Measurements from ENCODE around the gene FCN1.

FCN1 gene

DNA sequence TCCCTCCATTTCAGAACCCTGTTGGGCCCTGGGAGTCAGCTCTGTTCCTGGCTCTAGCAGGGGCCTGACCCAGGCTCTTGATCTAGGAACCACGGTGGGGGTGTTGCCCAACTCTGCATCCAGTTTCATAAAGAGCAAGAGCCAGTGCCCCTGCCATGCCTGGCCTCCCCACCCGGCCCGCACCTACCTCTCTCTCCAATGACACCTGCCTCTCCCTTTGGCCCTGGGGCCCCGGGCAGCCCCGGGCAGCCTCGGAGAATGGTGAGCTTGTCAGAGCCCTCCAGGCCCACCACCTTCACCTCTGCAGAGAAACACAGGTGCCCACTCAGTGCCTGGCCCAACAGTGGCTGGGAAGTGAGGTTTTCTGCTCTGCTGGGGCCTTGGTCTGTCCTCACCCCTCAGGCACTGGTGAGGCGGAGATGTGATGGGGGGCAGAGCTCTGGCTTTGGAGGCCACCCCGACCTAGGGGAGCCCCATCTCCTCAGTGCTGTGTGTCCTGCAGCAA lies 1.5 kb downstream of the FCN1 start:
- DNase-seq, result no peak
- H3K27ac Mint-ChIP-seq, result no peak overlapping the region
- H3K36me3 Mint-ChIP-seq (ENCODE audit: low read depth), result peaks cover 9% of the 10 kb centered on the region
- TF ChIP-seq, protein P1, sequence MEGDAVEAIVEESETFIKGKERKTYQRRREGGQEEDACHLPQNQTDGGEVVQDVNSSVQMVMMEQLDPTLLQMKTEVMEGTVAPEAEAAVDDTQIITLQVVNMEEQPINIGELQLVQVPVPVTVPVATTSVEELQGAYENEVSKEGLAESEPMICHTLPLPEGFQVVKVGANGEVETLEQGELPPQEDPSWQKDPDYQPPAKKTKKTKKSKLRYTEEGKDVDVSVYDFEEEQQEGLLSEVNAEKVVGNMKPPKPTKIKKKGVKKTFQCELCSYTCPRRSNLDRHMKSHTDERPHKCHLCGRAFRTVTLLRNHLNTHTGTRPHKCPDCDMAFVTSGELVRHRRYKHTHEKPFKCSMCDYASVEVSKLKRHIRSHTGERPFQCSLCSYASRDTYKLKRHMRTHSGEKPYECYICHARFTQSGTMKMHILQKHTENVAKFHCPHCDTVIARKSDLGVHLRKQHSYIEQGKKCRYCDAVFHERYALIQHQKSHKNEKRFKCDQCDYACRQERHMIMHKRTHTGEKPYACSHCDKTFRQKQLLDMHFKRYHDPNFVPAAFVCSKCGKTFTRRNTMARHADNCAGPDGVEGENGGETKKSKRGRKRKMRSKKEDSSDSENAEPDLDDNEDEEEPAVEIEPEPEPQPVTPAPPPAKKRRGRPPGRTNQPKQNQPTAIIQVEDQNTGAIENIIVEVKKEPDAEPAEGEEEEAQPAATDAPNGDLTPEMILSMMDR (IDR thresholded peaks at IDR 0.05), result no peak
- peaks cover 18% of the 10 kb centered on the region for H3K9me3 Mint-ChIP-seq
- H3K4me1 Mint-ChIP-seq, result peaks cover 8% of the 10 kb centered on the region
- H3K4me3 Mint-ChIP-seq, result no peak overlapping the region
- peaks cover 10% of the 10 kb centered on the region for H3K27me3 Mint-ChIP-seq (ENCODE audit: low read depth, poor library complexity)

DNA sequence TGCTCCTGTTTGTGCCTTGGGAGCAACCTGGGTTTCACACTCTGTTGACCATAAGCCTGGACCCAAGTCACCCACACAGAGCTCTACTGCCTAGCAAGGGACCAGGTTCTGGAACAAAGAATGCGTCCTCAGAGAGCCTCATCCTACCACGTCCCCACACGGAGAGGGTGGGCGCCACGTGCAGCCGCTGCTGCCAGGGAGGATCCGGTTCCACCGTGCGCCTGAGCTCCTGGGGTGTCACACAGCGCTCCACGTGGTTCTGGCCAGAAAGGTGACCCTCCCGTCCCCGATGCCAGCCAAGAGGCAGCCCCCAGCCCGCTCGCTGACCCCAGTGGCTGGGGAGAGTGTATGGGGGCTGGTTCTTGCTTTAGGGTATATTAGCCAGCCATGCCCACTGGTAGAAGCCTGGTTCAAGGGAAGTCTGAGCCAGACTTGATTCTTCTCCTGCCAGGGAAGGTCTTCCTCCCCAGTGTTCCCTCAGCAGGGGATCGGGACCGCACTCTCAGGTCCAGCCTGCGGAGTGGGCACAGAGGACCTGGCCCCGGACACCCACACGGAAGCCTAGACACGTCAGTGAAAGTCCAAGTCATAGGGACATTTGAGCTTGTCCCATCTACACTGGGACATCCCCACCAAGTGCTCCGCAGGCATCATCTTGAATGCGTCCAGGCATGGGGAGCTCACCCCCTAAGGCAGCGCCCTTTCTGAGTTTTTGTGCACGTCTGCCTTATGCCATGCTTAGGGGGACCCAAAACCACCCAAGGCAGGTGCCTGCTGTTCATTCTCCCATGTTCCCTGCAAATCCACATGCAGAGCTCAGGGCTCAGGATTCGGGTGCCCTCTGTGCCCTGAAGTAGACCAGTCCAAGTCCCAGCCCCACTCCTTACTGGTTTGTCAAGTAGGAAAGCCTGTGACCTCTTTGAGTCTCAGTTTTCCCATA lies 2.4 kb downstream of the FCN1 start:
- H3K36me3 Mint-ChIP-seq (ENCODE audit: low read depth), result peaks cover 9% of the 10 kb centered on the region
- H3K27ac Mint-ChIP-seq, result no peak overlapping the region
- peaks cover 18% of the 10 kb centered on the region for H3K9me3 Mint-ChIP-seq
- DNase-seq, result no peak
- TF ChIP-seq, protein P1 (IDR thresholded peaks at IDR 0.05), result no peak
- peaks cover 15% of the 10 kb centered on the region for H3K4me1 Mint-ChIP-seq
- H3K27me3 Mint-ChIP-seq (ENCODE audit: low read depth, poor library complexity), result peaks cover 13% of the 10 kb centered on the region
- no peak overlapping the region for H3K4me3 Mint-ChIP-seq

DNA sequence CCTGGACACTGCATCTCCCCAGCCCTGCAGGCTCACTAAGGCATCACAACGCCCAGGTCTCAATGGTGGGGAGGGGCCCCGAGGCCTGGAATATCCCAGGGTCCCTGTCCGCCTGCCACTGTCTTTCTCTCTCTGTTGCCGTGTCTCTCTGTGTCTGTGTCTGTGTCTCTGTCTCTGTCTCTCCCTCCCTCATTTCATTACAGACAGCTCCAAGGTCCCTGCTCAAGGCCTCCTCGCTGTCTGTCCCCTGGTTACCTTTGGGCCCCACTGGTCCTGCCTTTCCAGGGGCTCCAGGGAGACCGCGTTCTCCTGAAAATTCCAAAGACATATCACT lies 3.2 kb downstream of the FCN1 start:
- H3K36me3 Mint-ChIP-seq (ENCODE audit: low read depth), result peaks cover 5% of the 10 kb centered on the region
- peaks cover 20% of the 10 kb centered on the region for H3K4me1 Mint-ChIP-seq
- H3K4me3 Mint-ChIP-seq, result no peak overlapping the region
- DNase-seq, result no peak
- H3K27me3 Mint-ChIP-seq (ENCODE audit: low read depth, poor library complexity), result peaks cover 20% of the 10 kb centered on the region
- H3K9me3 Mint-ChIP-seq, result peaks cover 12% of the 10 kb centered on the region
- peak overlapping the region; percentile 62 for H3K27ac Mint-ChIP-seq
- TF ChIP-seq, protein P1 (IDR thresholded peaks at IDR 0.05), result no peak

DNA sequence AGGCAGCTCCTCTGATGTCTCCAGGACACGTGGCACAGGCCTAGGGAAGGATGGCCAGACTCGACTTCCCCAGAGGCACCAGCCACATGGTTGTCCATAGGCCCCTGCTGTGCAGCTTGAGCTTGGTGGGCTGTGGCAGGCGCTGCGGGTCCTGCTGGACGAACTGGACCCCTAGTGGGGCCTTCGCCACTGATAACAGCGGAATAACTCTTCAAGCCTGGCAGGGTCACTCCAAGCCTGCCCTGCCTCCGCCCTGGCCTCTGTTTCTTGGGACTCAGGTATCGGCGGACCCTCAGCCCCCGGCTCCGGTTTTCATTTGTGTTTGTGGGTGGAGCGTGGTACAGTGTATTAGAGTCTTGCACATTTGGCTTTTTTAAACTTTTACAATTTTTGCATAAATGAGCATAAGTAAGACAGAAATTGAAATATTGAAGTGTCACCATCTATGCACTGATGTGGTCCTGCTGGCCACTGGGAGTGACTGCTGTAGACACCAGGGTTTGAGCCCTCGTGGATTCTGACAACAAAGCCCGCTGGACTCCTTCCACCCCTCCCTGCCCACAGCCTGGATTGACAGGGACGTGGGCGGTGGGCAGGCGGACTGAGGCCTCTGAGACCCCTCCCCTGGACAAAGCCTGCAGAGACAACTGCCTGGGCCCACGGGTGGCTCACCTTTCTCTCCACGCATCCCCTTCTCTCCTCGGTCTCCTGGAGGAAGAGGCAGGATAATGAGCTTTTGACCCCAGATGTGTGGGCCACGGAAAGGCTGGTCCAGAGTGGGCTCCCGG lies 3.8 kb downstream of the FCN1 start:
- peaks cover 20% of the 10 kb centered on the region for H3K27me3 Mint-ChIP-seq (ENCODE audit: low read depth, poor library complexity)
- no peak for DNase-seq
- no peak overlapping the region for H3K27ac Mint-ChIP-seq
- TF ChIP-seq, protein P1 (IDR thresholded peaks at IDR 0.05), result no peak
- H3K4me1 Mint-ChIP-seq, result peaks cover 26% of the 10 kb centered on the region
- peaks cover 5% of the 10 kb centered on the region for H3K36me3 Mint-ChIP-seq (ENCODE audit: low read depth)
- peaks cover 7% of the 10 kb centered on the region for H3K9me3 Mint-ChIP-seq
- H3K4me3 Mint-ChIP-seq, result no peak overlapping the region

DNA sequence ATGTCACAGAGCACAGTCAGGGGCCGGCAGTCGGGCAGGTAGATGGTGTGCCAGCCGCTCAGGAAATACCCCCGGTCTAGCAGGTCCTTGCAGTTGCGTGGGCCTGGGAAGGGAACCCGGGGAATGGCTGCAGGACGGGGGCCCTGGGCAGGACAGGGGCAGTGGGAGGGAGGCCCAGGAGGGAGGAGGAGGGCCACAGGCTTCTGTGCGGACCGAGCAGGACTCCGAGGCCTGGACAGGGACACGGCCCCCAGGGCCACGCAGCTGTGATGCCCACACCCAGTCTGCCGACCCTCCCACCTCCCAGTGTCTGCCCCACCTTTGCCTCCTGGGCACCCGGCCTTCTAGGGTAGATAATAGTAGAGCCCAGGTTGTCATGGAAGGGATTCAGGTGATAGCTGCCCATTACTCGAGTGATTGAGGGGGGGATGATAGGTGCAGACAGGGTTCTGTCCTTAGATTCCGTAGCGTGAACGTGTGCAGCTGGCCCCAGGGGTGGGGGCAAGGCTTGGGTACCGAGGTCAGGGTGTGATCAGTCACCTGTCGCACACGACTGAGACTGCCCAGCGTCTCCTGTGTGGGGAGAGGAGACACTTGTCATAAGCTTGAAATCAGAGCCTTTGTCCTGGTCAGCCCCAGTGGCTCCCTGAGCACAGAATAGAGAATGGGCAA lies 4.5 kb downstream of the FCN1 start:
- Mint-ChIP-seq H3K9me3 (no peaks in the 10 kb centered on the region), H3K36me3 (ENCODE audit: low read depth) (no peaks in the 10 kb centered on the region), H3K4me1 (peaks cover 27% of the 10 kb centered on the region), H3K27ac (no peak overlapping the region), H3K27me3 (ENCODE audit: low read depth, poor library complexity) (peaks cover 24% of the 10 kb centered on the region), H3K4me3 (no peak overlapping the region)
- no peak for DNase-seq
- TF ChIP-seq, protein P1 (IDR thresholded peaks at IDR 0.05), result no peak

All from nephron progenitor cell (in vitro differentiated cells).